ENCODE data around the gene USP40.

The USP40 gene

GRCh38 chr2:233476651-233477547, 89.7 kb downstream of the USP40 start:
- TF ChIP-seq FOXP2 (optimal IDR thresholded peaks at IDR 0.05; ENCODE audit: borderline replicate concordance, extremely low read depth, extremely low read length, insufficient read depth) (no peak), TAF1 (IDR thresholded peaks at IDR 0.05; ENCODE audit: borderline replicate concordance, insufficient read depth, low read length) (no peak), SIN3A (IDR thresholded peaks at IDR 0.05; ENCODE audit: borderline replicate concordance, insufficient read depth, low read length) (no peak), REST (IDR thresholded peaks at IDR 0.05; ENCODE audit: insufficient read depth in 1 of 2, low read depth in 2 of 2, low read length in 2 of 2) (no peak), POLR2AphosphoS5 (IDR thresholded peaks at IDR 0.05; ENCODE audit: low read depth, low read length) (no peak)

- TF ChIP-seq SIN3A (IDR thresholded peaks at IDR 0.05; ENCODE audit: borderline replicate concordance, insufficient read depth, low read length) = no peak
Measured at GRCh38 chr2:233476063-233476410, 90.5 kb downstream of the USP40 start.

GRCh38 chr2:233474308-233475160, 92.0 kb downstream of the USP40 start:
- no peak for TF ChIP-seq TAF1 (IDR thresholded peaks at IDR 0.05; ENCODE audit: borderline replicate concordance, insufficient read depth, low read length)
- no peak for TF ChIP-seq FOXP2 (optimal IDR thresholded peaks at IDR 0.05; ENCODE audit: borderline replicate concordance, extremely low read depth, extremely low read length, insufficient read depth)

- no peak for TF ChIP-seq SIN3A (IDR thresholded peaks at IDR 0.05; ENCODE audit: borderline replicate concordance, insufficient read depth, low read length)
- TF ChIP-seq POLR2AphosphoS5 (IDR thresholded peaks at IDR 0.05; ENCODE audit: low read depth, low read length) = no peak
- TF ChIP-seq TAF1 (IDR thresholded peaks at IDR 0.05; ENCODE audit: borderline replicate concordance, insufficient read depth, low read length) = no peak
Measured at GRCh38 chr2:233473878-233474277, 92.7 kb downstream of the USP40 start.

- no peak for TF ChIP-seq TAF1 (IDR thresholded peaks at IDR 0.05; ENCODE audit: borderline replicate concordance, insufficient read depth, low read length)
- TF ChIP-seq FOXP2 (optimal IDR thresholded peaks at IDR 0.05; ENCODE audit: borderline replicate concordance, extremely low read depth, extremely low read length, insufficient read depth) = no peak
- TF ChIP-seq REST (IDR thresholded peaks at IDR 0.05; ENCODE audit: insufficient read depth in 1 of 2, low read depth in 2 of 2, low read length in 2 of 2) = no peak
- TF ChIP-seq POLR2AphosphoS5 (IDR thresholded peaks at IDR 0.05; ENCODE audit: low read depth, low read length) = no peak
- TF ChIP-seq SIN3A (IDR thresholded peaks at IDR 0.05; ENCODE audit: borderline replicate concordance, insufficient read depth, low read length) = no peak
Measured at GRCh38 chr2:233473386-233473791, 93.2 kb downstream of the USP40 start.

- TF ChIP-seq FOXP2 (optimal IDR thresholded peaks at IDR 0.05; ENCODE audit: borderline replicate concordance, extremely low read depth, extremely low read length, insufficient read depth) = no peak
- no peak for TF ChIP-seq POLR2AphosphoS5 (IDR thresholded peaks at IDR 0.05; ENCODE audit: low read depth, low read length)
- TF ChIP-seq REST (IDR thresholded peaks at IDR 0.05; ENCODE audit: insufficient read depth in 1 of 2, low read depth in 2 of 2, low read length in 2 of 2) = no peak
- no peak for TF ChIP-seq SIN3A (IDR thresholded peaks at IDR 0.05; ENCODE audit: borderline replicate concordance, insufficient read depth, low read length)
- no peak for TF ChIP-seq TAF1 (IDR thresholded peaks at IDR 0.05; ENCODE audit: borderline replicate concordance, insufficient read depth, low read length)
Measured at GRCh38 chr2:233471291-233472035, 95.1 kb downstream of the USP40 start.

All from PFSK-1 (cell line).